HT1080 (cell line): ENCODE results near the gene SLC16A6. TPM values are rescaled to one million over a fixed set of nuclear protein-coding genes. Genes with fewer than 3 reads are reported as not detected.
"Not testable (repeated sequence)": the region's sequence is repeated elsewhere in the genome, so short reads cannot be mapped to it uniquely, and the experiment has no call there.

Experiments used
- DNase-seq: peaks from one replicate; pipeline ENCODE4 v3.0.0-alpha.2; 2015; ENCODE audit warnings: low read depth
- total RNA-seq: library from RNA; depleted of rRNA; stranded (reverse); fragments of >200 nt; shearing (Covaris generic); gene quantifications from 2 replicates; pipeline ENCODE4 v1.2.3, GENCODE V29; 2014

Gene SLC16A6
- total RNA-seq, 1 experiment from 2014 or later, result 0.16 TPM

DNA sequence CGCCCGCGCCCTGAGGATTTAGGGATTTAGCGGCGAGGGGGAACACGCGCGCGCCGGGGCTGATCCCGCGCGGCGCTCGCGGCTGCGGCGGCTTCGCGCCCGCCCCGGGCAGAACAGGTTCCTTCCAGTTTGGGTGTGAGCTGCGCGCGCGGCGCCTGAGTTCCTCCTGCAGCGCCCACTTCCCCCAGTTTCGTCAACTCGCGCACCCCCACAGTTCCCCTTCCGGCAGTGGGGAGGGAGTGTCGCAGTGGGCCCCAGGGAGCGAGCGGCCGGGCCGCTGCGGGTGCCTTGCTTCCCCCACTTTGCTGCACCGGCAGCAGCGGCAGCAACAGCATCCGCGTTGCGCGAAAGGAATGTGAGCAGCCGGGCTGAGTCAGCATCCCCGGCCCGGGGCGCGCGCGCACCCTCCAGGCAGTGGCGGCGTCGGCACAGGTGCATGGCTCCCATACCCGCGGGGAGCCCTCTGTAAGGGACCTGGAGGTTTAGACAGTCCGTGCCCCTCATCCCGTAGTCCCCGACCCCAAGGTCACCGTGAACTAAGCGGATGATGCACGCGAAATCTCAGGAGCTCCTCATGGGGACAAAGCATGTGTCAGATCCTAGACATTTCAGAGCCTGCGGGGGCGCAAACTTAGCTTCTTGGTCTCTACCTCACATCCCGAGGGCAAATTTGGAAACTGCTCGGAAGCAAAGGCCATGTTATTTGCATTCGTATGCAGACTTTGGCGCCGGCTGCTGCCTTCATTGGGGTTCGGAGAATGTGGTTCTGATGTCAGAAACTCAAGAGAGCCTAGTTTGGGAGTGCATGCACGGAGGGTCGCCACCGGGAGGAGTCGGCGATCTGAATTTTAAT is 1.1 kb upstream of the SLC16A6 start:
- DNase-seq, result peak; percentile 78

DNA sequence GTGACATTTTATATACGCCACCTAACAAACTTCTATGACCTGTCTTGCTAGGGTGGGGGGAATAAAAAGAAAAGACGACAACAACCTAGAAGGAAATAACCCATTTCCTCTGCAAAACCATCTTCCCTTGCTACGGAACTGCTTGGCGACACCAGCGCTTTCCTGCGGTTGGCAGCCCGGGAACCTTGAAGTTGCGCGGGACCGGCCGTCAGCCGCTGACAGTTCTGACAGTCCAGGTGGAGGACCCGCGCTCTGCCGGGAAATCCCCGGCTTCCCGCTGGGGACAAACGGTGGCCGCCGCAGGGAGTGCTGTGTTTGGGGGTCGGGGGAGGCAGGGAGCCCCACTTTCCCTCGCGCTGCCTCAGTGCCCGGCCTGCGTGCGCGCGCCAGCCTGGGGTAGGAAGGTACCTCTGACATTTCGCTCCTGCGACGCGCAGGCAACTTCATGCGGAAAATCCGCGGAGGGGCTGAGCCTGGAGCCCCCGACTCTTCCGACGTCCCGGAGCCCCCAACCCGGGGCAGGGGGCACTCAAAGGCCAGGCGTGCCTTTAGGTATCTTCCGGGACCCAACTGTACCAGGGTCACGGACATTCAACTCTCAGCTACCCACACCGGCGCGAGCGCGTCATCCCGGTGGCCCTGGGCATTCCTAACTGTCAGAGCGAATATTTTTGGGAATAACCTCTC is 516 bp downstream of the SLC16A6 start:
- no peak for DNase-seq

DNA sequence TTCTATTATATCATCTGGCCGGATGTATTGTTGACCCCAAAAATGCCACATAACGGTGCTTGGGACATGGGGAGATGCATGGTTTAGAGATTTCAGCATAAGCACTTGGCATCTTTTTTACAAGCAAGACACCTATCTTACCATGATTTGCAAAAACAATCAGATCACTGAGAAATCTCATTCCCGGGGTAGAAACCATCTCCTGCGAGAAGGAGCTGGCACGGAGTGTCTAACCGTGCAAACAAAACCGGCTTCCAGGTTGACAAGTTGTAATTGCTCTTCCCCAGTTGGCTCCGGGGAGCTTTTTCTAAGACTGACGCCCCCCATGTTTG is 1.0 kb downstream of the SLC16A6 start:
- no peak for DNase-seq

DNA sequence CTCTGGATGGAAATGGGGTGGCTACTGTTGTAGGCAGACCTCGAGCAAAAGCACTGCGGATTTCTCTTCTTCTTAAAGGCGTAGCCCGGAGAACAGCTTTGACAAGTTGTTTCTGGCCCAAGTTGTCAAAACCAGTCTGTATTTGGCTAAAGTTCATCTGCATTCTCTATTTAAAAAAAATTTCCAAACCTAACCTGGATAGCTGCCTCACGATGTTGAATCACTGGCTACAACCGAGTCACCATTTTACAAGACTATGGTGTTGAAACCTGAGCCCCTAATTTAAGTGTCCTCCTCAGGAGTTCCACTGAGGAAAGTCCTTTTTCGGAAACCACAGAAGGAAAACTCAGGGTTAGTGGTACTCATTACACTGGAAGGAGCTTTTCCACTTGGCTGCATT is 1.5 kb downstream of the SLC16A6 start:
- DNase-seq, result no peak

DNA sequence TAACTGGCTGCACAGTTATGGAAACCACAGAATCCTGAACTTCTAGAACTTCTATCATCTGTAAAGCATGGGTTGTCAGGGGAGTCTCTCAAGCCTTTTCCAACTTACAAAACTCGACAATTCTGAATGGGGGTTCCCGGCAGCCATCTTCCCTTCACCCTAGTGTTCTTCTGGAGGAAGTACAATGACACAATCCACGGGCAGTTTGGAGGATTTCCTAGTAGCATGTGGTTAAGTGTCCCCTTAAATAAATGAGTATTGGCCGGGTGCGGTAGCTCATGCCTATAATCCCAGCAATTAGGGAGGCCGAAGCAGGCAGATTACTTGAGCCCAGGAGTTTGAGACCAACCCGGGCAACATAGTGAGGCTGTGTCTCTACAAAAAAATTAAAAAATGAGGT is 2.1 kb downstream of the SLC16A6 start:
- no peak for DNase-seq

DNA sequence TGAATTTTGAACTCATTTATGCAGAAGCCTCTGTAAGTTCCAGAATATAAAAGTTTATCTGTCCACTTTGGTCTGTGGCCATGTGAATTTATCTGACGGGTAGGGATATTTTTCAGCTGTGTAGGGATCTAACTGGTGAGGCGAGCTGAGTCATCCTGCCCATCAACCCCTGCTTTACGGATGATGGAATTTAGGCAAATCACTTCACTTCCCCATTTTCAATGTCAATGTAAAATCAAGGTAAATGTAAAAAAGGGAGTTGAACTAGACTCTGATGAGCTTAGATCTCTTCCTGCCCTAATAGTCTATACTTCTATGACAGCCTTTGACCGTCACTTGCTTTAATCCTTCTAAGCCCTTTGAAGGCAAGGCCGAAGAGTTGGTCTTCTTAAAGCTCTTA is 2.6 kb downstream of the SLC16A6 start:
- no peak for DNase-seq

DNA sequence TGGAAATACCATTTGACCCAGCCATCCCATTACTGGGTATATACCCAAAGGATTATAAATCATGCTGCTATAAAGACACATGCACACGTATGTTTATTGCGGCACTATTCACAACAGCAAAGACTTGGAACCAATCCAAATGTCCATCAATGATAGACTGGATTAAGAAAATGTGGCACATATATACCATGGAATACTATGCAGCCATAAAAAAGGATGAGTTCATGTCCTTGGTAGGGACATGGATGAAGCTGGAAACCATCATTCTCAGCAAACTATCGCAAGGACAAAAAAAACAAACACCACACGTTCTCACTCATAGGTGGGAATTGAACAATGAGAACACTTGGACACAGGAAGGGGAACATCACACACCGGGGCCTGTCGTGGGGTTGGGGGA is 9.0 kb downstream of the SLC16A6 start:
- DNase-seq, result not testable (repeated sequence)

DNA sequence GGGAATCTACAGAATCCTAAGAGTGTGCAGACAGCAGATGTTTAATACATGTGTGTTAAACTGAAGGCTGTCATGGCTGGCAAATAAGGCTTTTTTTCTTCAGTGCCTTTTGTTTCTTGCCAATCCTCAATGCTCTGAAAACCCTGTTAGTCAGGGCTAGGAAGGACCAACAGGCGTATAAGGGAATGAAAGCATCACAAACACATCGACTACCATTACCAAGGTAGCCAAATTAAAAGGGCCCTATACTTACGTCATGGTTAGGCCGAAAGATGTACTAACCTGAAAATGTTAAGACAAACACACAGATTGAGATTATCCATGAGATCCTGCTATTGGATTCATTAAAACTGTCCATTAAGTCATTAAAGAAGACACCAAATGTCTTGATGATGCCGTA is 13.1 kb downstream of the SLC16A6 start:
- no peak for DNase-seq

DNA sequence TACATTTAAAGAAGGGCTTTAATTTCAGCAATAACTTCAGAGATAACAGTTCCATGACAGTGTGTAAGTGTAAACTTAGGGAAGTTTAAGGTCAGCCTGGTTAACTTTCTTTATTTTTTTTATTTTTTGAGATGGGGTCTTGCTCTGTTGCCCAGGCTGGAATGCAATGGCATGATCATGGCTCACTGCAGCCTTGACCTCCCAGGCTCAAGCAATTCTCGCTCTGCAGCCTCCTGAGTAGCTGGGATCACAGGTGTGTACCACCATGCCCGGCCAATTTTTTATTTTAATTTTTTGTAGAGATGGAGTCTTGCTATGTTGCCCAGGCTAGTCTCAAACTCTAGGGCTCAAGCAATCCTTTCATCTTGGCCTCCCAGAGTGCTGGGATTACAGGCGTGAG is 14.6 kb downstream of the SLC16A6 start:
- DNase-seq, result not testable (repeated sequence)

DNA sequence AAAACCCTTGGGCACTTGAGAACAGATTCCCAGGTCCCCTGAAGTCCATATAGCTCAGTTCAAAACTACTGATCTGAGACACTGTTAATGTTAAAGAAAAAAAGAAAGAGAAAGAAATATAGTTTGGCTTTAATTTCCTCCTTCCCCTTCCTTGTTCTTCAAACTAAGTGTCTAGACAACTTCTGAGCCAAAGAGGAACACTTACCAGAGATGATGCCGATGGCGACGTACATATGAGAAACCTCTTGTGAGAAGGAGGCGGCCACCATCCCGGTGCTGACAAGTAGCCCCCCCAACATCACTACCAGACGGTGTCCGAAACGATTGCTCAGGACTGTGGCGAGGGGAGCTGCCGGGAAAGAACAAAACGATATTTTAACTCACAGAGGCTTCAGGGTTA is 17.2 kb downstream of the SLC16A6 start:
- no peak for DNase-seq

DNA sequence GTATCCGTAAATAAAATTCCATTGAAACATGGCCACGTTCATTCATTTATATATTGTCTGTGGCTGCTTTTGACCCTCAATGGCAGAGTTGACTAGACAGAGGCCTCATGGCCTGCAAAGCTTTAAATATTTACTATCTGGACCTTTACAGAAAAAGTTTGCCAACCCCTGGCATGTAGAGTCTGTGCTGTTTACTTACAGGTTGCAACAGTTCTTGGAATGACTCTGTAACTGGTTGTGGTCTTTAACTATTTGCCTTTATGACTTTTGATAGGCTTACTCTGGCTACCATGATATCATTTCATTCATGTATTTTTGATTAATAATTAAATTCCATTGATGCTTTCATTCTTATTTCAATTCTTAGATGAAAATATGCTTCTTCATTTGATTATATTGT is 25.1 kb downstream of the SLC16A6 start:
- DNase-seq, result not testable (repeated sequence)

DNA sequence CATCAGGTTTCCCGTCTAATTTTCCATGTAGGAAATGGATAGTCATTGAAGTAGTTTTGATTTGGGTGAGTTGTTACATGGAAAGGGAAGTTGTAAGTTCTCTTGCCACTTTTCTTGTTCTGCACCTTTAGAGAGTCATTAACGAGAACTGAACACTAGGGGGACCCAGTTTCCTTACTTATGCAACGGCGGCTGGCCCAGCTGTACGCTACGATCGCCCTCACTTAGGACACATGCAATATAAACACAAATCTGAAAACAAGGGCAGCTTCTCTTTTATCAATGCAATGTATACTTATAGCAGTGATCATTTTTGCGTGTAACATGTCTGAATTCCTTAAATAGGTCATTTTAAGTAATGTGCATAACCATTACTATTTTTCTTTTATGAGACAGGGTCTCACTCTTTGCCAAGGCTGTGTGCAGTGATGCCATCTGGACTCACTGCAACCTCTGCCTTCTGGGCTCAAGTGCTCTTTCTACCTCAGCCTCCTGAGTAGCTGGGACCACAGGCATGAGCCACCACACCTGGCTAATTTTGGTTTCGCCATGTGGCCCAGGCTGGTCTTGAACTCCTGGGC is 27.7 kb downstream of the SLC16A6 start:
- DNase-seq, result peak; percentile 46

DNA sequence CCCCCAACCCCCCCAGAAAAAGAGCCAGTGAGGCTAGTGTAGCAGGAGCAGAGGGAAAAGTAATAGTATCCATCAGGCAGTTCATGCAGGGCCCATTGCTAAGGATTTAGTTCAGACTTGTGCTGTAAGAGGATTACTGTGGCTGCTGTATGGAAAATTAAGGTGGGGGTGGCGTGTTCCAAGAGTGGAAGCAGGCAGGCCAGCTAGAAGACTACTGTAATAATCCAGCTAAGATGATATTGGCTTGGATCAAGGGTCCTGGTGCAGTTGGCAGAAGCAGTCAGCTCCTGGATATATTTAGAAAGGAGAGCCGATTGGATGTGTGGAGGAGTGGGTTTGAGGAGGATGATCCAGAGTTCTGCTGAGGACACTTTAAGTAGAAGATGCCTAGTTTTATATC is 28.5 kb downstream of the SLC16A6 start:
- DNase-seq, result not testable (repeated sequence)

DNA sequence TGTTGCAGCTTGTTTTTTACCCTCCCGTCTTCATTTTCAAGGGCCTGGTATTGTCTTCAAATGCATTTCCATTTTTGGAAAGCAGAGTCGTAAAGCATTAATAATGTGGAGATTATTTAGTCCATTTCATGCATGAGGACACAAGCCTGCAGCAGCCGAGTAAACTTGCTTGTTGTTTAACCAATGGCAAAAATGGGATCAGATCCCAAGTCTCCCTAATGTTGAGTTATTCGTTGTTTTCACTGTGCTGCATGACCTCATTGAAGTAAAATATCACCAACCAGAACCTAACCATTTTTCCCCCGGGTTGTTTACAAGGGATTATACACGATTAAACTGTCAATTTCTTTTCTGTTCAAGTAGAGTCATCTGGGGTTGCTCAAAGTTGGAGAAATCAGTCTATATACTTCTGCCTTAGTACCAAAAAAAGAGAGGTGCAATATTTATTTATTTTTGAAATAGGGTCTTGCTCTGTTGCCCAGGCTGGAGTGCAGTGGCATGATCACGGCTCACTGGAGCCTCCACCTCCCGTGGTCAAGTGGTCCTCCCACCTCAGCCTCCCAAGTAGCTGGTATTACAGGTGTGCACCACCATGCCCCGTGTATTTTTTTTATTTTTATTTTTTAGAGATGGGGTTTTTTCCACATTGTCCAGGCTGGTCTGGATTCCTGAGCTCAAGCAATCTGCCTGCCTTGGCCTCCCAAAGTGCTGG is 30.7 kb downstream of the SLC16A6 start:
- no peak for DNase-seq

DNA sequence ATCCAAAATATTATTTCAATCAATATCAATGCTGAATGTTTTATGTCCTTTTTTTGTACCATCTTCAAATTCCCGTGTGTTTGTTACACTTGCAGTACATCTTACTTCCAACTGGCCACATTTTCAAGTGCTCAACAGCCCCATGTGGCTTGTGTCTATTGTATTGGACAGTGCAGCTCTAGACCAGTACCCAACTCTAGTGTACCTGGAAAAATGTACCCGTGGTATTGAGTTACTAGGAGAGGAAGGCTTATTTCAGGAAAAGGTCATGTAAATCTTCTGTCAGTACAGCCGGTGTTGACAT is 31.3 kb downstream of the SLC16A6 start:
- DNase-seq, result not testable (repeated sequence)

DNA sequence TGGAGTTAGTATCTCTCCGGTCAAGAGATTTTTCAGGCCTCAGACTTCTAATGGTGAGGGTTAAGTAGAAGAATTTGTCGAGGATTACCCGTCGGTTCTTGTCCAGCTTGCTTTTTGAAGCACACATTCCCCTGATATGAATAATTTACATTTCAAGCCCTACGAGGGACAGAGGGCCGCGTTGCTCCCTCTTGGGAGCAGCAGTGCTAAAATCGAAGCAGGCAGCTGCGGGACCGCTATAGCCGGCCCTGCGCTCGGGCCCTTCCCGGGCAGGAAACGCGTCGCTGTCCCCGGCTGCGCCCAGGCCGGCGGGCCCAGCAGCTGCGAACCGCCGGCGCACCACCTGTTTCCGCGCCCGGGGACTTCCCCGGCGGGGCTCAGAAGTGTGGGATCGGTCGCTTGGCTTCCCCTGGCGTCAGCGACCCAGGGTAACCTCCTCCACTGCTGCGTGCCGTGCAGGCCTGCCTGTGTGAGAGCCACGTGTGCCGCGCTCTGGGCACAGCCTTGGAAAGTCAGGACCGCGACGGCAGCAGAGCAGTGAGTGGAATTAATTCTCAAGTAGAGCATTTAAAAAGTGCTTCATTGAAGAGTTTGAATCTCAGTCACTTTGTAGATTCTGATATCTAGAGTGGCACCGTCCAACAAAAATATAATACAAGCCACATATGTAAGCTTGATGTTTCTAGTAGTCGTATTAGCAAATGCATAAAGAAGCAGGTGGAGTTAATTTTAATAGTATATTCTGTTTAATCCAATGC is 31.9 kb downstream of the SLC16A6 start:
- DNase-seq, result not testable (repeated sequence)

DNA sequence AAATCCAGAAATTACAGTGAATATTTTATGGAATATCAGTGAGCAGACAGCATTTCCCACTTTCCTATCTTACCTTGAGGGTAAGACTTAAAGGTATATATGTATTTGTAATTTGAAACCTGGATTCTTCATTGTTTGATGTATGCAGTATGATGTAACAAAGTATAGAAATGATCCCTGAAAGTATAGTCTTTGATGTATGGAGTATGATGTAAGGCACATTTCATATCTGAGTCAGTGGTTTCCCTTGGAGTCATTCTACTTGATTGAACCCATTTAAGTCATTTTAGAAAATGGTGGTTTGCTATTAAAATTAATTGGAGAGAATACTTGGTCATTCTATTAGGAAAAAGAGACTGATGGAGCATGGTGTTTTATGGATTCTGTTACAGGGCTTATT is 33.0 kb downstream of the SLC16A6 start:
- DNase-seq, result no peak

DNA sequence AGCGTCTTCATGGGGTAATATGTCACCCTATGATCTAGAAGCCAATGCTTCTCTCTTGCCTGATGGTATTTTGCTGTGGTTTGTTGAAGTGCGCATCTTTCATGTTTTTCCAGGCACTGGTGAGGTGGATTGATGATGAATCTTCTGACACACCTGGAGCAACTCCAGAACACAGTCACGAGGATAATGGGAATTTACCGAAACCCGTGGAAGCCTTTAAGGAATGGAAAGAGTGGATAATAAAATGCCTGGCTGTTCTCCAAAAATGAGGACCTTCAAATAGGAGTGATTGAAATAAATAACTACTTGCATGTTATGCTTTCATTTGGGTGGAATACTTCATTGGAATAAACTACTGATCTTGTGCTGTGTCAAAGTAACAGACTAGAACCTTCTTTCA is 34.2 kb downstream of the SLC16A6 start:
- DNase-seq, result not testable (repeated sequence)

DNA sequence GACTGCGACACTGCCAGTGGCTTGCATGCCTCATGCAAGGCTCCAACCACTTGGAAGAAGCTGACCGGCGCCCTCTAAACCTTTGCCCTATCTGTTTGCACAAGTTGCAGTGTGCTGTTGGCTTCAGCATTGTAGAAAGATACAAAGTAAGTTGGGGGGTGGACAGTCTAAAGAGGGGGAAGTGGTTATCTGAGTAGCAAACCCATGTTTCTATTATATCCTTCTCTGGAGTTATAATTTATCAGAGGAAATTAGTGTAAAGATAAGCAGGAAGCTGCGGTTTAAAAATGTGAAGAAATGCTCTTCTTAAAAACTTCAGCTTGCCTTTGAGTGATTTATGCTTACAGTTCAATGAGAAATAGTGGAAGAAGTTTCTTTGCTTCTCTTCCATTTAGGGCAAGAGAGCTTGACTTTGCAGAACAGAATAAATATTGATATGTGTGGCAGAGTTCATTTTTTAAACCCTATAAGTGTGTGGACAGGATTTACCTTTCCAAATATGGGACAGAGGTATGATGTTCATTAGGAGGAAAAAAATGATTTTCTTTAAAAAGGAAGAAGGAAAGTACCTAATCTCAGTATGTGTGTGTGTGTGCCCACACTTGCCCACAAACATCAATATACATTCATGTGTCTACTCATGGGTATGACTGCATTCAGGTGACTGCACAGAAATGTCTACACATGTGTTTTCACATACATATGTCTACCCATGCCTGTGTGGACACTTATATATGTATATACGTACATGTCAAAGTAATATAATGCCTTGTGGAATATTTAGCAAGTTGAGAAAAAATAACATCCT is 35.0 kb downstream of the SLC16A6 start:
- DNase-seq, result no peak

DNA sequence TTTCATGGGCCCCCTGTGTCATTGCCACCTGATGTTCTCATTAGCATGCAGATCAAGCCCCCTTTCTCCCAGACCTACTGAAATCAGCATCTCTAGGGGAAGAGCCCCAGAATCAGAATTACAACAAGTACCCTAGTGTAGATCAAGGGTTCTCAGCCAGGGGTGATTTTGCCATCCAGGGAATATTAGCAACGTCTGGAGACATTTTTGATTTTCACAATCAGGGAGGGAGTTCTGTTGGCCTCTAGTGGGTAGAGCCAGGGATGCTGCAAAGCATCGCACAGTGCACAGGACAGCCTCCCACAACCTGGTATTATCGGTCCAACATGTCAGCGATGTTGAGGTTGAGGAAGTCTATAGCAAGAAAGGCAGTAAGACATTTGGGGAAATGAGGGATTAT is 35.8 kb downstream of the SLC16A6 start:
- DNase-seq, result no peak

DNA sequence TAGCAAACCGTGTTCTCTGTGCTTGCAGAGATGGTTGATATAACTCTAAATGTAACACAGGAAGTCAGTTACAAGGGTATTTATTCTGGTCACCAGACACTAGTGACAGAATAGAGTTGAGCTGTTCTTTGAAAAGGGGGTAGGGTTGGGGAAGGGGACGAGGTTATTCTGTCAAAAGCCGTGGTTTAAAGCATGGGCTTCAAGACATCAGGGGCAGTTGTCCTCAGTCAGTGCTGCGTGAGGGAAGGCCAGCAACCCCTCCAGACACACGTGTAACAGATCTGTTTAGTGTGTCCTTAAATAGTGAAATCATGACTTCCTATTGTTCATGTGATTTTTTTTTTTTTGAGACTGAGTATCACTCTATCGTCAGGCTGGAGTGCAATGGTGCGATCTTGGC is 37.5 kb downstream of the SLC16A6 start:
- not testable (repeated sequence) for DNase-seq
